SK-N-SH treated with all-trans-retinoic acid at 6 μM for 48 hours (cell line): ENCODE data around the gene ZNF575.

Experiments
- ATAC-seq: fragments of 200-7000 bp; cut with Tn5 transposase; 3 replicates; pipeline ENCODE4 v1.9.1; 2020; ENCODE audit warnings: mild to moderate bottlenecking, moderate library complexity
- BACH2 ChIP-seq: fragments of 250-450 bp; sonication (Bioruptor Pico); IDR thresholded peaks from 2 replicates; pipeline ENCODE4 v1.9.0; 2021; ENCODE audit warnings: mild to moderate bottlenecking, borderline replicate concordance
- CSDC2 ChIP-seq: fragments of 250-450 bp; sonication (Bioruptor Pico); IDR thresholded peaks from 2 replicates; pipeline ENCODE4 v1.5.0; 2020; ENCODE audit warnings: mild to moderate bottlenecking, moderate library complexity
- CSRNP3 ChIP-seq: fragments of 250-450 bp; sonication (Bioruptor Pico); IDR thresholded peaks from 2 replicates; pipeline ENCODE4 v1.5.1; 2021; ENCODE audit warnings: mild to moderate bottlenecking, moderate library complexity
- GLIS3 ChIP-seq: fragments of 250-450 bp; sonication (Bioruptor Pico); IDR thresholded peaks from 2 replicates; pipeline ENCODE4 v1.5.0; 2020; ENCODE audit warnings: mild to moderate bottlenecking, moderate library complexity
- OSR1 ChIP-seq: fragments of 250-450 bp; sonication (Bioruptor Pico); IDR thresholded peaks from 2 replicates; pipeline ENCODE4 v1.8.0; 2022; ENCODE audit warnings: moderate library complexity, mild to moderate bottlenecking, inconsistent platforms
- PATZ1 ChIP-seq: fragments of 250-450 bp; sonication (Bioruptor Pico); IDR thresholded peaks from 2 replicates; pipeline ENCODE4 v1.8.0; 2020; ENCODE audit warnings: mild to moderate bottlenecking, moderate library complexity, borderline replicate concordance
- PPARA ChIP-seq: fragments of 250-450 bp; sonication (Bioruptor Pico); IDR thresholded peaks from 2 replicates; pipeline ENCODE4 v1.5.0; 2020; ENCODE audit warnings: mild to moderate bottlenecking, borderline replicate concordance
- RARB ChIP-seq: fragments of 250-450 bp; sonication (Bioruptor Pico); IDR thresholded peaks from 2 replicates; pipeline ENCODE4 v1.8.0; 2021; ENCODE audit warnings: mild to moderate bottlenecking, moderate library complexity
- SNAI2 ChIP-seq: fragments of 250-450 bp; sonication (Bioruptor Pico); IDR thresholded peaks from 2 replicates; pipeline ENCODE4 v1.5.0; 2020; ENCODE audit warnings: mild to moderate bottlenecking, moderate library complexity
- TOX ChIP-seq: fragments of 250-450 bp; sonication (Bioruptor Pico); IDR thresholded peaks from 2 replicates; pipeline ENCODE4 v1.8.0; 2021; ENCODE audit warnings: mild to moderate bottlenecking, moderate library complexity, borderline replicate concordance
- ZC3H10 ChIP-seq: fragments of 250-450 bp; sonication (Bioruptor Pico); IDR thresholded peaks from 2 replicates; pipeline ENCODE4 v1.5.1; 2021; ENCODE audit warnings: mild to moderate bottlenecking, moderate library complexity
- ZFP3 ChIP-seq: fragments of 250-450 bp; sonication (Bioruptor Pico); IDR thresholded peaks from 2 replicates; pipeline ENCODE4 v1.5.0; 2020; ENCODE audit warnings: mild to moderate bottlenecking, moderate library complexity
- ZFP30 ChIP-seq: fragments of 450-650 bp; formaldehyde crosslinking; IDR thresholded peaks from 2 replicates; pipeline ENCODE4 v1.5.0; 2022; ENCODE audit warnings: mild to moderate bottlenecking, moderate library complexity
- ZNF565 ChIP-seq: fragments of 450-650 bp; formaldehyde crosslinking; conservative IDR thresholded peaks from 2 replicates; pipeline ENCODE4 v1.5.0; 2020; ENCODE audit warnings: low read depth, mild to moderate bottlenecking, moderate library complexity
- ZNF8 ChIP-seq: fragments of 450-650 bp; formaldehyde crosslinking; IDR thresholded peaks from 2 replicates; pipeline ENCODE4 v1.5.0; 2020; ENCODE audit warnings: mild to moderate bottlenecking, moderate library complexity
- TF ChIP-seq, protein P1 (sequence below): fragments of 250-450 bp; sonication (Bioruptor Pico); IDR thresholded peaks from 2 replicates; pipeline ENCODE4 v1.5.0; 2020; ENCODE audit warnings: mild to moderate bottlenecking, moderate library complexity
- TF ChIP-seq, protein P2 (sequence below): fragments of 250-450 bp; sonication (Bioruptor Pico); IDR thresholded peaks from 2 replicates; pipeline ENCODE4 v1.5.1; 2020; ENCODE audit warnings: low read depth, mild to moderate bottlenecking, moderate library complexity
- TF ChIP-seq, protein P3 (sequence below): fragments of 250-450 bp; sonication (Bioruptor Pico); IDR thresholded peaks from 2 replicates; pipeline ENCODE4 v1.8.0; 2021; ENCODE audit warnings: low read depth, mild to moderate bottlenecking, moderate library complexity, borderline replicate concordance

Gene ZNF575

GRCh38 chr19:43489979-43490599 lies 42.9 kb upstream of the ZNF575 start (continued):
- TF ChIP-seq, protein P1, sequence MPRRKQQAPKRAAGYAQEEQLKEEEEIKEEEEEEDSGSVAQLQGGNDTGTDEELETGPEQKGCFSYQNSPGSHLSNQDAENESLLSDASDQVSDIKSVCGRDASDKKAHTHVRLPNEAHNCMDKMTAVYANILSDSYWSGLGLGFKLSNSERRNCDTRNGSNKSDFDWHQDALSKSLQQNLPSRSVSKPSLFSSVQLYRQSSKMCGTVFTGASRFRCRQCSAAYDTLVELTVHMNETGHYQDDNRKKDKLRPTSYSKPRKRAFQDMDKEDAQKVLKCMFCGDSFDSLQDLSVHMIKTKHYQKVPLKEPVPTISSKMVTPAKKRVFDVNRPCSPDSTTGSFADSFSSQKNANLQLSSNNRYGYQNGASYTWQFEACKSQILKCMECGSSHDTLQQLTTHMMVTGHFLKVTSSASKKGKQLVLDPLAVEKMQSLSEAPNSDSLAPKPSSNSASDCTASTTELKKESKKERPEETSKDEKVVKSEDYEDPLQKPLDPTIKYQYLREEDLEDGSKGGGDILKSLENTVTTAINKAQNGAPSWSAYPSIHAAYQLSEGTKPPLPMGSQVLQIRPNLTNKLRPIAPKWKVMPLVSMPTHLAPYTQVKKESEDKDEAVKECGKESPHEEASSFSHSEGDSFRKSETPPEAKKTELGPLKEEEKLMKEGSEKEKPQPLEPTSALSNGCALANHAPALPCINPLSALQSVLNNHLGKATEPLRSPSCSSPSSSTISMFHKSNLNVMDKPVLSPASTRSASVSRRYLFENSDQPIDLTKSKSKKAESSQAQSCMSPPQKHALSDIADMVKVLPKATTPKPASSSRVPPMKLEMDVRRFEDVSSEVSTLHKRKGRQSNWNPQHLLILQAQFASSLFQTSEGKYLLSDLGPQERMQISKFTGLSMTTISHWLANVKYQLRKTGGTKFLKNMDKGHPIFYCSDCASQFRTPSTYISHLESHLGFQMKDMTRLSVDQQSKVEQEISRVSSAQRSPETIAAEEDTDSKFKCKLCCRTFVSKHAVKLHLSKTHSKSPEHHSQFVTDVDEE (CRISPR knock-in tag) = no peak
- TF ChIP-seq ZNF8 (CRISPR knock-in tag) = no peak
- TF ChIP-seq ZFP30 (CRISPR knock-in tag) = no peak

- TF ChIP-seq CSDC2 (CRISPR knock-in tag) (no peak), GLIS3 (no peak), ZNF565 (no peak), ZC3H10 (CRISPR knock-in tag) (no peak), ZFP3 (CRISPR knock-in tag) (no peak), CSRNP3 (CRISPR knock-in tag) (no peak), SNAI2 (CRISPR knock-in tag) (no peak), TOX (CRISPR knock-in tag) (no peak)
- TF ChIP-seq, protein P1 (CRISPR knock-in tag) = no peak
- TF ChIP-seq, protein P2, sequence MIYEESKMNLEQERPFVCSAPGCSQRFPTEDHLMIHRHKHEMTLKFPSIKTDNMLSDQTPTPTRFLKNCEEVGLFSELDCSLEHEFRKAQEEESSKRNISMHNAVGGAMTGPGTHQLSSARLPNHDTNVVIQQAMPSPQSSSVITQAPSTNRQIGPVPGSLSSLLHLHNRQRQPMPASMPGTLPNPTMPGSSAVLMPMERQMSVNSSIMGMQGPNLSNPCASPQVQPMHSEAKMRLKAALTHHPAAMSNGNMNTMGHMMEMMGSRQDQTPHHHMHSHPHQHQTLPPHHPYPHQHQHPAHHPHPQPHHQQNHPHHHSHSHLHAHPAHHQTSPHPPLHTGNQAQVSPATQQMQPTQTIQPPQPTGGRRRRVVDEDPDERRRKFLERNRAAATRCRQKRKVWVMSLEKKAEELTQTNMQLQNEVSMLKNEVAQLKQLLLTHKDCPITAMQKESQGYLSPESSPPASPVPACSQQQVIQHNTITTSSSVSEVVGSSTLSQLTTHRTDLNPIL (CRISPR knock-in tag) = no peak
- no peak for ATAC-seq
Observed at GRCh38 chr19:43490759-43491158, 42.2 kb upstream of the ZNF575 start.

- TF ChIP-seq PATZ1 (CRISPR knock-in tag) = no peak
- TF ChIP-seq CSRNP3 (CRISPR knock-in tag) = no peak
- no peak for TF ChIP-seq BACH2 (CRISPR knock-in tag)
- TF ChIP-seq GLIS3 = no peak
- no peak for TF ChIP-seq RARB (CRISPR knock-in tag)
- TF ChIP-seq, protein P3, sequence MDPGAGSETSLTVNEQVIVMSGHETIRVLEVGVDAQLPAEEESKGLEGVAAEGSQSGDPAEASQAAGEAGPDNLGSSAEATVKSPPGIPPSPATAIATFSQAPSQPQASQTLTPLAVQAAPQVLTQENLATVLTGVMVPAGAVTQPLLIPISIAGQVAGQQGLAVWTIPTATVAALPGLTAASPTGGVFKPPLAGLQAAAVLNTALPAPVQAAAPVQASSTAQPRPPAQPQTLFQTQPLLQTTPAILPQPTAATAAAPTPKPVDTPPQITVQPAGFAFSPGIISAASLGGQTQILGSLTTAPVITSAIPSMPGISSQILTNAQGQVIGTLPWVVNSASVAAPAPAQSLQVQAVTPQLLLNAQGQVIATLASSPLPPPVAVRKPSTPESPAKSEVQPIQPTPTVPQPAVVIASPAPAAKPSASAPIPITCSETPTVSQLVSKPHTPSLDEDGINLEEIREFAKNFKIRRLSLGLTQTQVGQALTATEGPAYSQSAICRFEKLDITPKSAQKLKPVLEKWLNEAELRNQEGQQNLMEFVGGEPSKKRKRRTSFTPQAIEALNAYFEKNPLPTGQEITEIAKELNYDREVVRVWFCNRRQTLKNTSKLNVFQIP = no peak
- TF ChIP-seq OSR1 = no peak
- TF ChIP-seq PPARA (CRISPR knock-in tag) = no peak
- TF ChIP-seq, protein P2 (CRISPR knock-in tag) = no peak
- no peak for ATAC-seq
Observed at GRCh38 chr19:43495082-43495481, 37.9 kb upstream of the ZNF575 start.
